ENCODE results near the gene FLT4.

DNA sequence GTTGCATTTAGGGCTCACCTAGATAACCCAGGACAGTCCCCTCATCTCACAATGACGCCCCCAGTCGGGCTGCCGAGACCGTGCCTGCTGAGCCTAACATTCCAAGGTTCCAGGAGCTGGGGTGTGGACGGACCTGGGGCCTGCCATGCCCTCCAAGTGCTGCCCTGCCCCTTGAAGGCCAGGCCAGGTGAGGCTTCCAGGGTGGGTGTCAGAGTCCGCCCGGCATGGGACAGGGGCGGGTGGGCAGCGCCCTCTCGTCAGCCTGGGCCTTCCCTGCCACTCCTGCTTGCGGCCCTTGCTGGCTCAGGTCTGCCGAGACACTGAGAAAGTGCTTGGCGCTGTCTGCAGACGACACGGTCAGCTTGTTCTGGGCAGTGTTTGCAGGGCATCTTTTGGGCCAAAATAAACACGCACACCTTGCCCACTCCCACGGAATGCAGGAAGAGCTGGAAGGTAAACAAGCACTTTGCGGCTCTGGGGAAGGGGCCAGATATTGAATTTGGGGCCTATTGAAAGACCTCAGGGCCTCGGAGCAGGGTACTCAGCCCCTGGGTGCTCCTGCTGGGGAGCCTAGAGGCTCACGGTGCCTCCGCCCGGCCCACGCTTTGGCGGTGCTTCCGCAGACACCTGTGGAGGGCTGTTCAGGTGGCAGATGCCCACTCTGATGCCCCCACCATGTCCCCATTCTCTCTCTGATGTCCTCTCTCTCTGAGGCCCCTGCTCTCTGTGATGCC, 53.9 kb downstream of the FLT4 start:
- TF ChIP-seq CTCF (IDR thresholded peaks at IDR 0.05; ENCODE audit: low read depth, low read length): no peak
- TF ChIP-seq EZH2phosphoT487 (IDR thresholded peaks at IDR 0.05; ENCODE audit: low read depth): no peak
